Esophagus squamous epithelium (tissue), 4 donors: ENCODE measurements around the gene RSPH1.

Experiments
- POLR2A ChIP-seq, 4 donors: fragments of 450-650 bp; IDR thresholded peaks; one replicate each; pipeline ENCODE4 v1.6.1; 2017; ENCODE audit warnings: antibody characterized with exemption in 4 of 4, mild to moderate bottlenecking in 4 of 4, moderate library complexity in 3 of 4
- TF ChIP-seq, protein P1 (sequence below), 6 experiments: fragments of 450-650 bp in 4 of 6; fragments of 200-600 bp in 2 of 6; sonication (generic) in 2 of 6; IDR thresholded peaks; one replicate each; pipeline ENCODE4 v1.5.1; 2016 to 2019; ENCODE audit warnings: antibody characterized with exemption in 6 of 6, mild to moderate bottlenecking in 4 of 6, moderate library complexity in 4 of 6

DNA sequence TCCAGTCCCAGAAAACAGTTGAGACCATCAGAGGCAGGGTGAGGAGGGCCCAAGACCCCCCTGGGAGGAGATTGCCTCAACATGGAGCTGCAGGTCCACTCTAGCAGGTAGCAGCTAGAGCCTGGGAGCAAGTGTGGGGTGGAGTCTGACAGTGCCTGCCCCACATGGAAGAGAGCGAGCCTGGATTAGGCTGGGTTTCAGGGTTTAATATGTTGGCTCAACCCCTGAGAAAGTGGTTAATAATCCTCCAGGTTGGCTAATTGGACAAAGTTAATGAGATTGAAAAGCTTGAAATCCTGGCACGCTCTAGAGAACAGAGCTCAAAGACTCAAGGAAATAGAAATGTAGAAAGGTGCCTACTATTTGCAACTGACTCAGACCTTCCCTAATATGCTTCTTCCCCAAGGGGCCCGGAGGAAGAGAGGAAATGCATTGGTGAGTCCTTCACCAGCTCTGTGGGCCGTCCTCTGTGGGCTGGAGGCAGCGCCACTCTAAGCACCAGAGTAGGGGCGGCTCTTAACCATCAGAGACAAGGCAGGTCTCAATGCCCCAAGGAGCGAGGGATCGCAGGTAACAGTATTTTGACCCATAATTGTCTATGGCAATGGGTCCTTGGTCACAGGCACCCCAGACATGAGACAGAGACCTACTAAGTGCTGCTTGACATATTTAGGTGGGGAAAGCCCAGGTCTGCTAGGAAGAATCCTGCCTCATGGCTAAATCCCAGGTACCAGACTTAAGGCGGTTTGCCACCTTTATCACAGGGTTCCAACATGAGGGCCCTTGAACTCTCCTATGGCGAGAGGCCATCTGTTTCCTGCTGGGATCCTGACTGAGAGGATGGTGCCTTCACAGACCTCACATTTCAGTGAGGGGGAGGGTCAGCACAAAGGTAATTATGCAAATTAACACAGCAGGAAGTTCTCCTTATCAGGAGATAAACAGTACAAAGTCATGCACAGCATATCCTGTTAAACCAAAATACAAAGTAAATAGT, 33.8 kb downstream of the RSPH1 start:
- TF ChIP-seq POLR2A (IDR thresholded peaks at IDR 0.05) = no peak
- TF ChIP-seq, protein P1, sequence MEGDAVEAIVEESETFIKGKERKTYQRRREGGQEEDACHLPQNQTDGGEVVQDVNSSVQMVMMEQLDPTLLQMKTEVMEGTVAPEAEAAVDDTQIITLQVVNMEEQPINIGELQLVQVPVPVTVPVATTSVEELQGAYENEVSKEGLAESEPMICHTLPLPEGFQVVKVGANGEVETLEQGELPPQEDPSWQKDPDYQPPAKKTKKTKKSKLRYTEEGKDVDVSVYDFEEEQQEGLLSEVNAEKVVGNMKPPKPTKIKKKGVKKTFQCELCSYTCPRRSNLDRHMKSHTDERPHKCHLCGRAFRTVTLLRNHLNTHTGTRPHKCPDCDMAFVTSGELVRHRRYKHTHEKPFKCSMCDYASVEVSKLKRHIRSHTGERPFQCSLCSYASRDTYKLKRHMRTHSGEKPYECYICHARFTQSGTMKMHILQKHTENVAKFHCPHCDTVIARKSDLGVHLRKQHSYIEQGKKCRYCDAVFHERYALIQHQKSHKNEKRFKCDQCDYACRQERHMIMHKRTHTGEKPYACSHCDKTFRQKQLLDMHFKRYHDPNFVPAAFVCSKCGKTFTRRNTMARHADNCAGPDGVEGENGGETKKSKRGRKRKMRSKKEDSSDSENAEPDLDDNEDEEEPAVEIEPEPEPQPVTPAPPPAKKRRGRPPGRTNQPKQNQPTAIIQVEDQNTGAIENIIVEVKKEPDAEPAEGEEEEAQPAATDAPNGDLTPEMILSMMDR (IDR thresholded peaks at IDR 0.05) = no peak
